ENCODE results near the gene ASPHD1. TPM values are rescaled to one million over a fixed set of nuclear protein-coding genes. Genes with fewer than 3 reads are reported as not detected.
"Not testable (repeated sequence)": the region's sequence is repeated elsewhere in the genome, so short reads cannot be mapped to it uniquely, and the experiment has no call there.

The ASPHD1 gene
- total RNA-seq, 2 experiments from 2014 or later, result 2.0 to 2.1 TPM

DNA sequence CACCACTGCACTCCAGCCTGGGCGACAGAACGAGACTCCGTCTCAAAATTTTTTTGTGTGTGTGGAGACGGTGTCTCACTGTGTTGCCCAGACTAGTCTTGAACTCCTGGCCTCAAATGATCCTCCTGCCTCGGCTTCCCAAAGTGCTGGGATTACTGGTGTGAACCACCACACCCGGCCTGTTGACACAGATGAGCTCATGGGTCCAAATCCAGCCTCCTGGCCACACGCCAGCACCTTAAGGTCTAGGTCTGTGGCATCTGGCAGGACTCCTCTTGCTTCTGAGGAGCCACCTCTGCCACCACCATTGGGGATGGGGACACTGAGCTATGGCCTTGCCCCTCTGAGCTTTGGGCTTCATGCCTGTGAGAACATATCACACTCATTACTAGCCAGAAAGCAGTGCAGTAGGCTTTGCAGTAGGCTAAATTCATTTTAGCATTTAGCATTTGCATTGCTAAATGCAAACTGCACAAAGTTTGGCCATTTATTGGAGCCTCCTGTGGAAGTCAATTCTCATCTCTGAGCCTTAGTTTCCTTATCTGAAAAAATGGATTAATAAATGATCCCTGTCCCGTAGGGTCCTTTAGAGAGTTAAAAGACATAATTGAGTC, 31.8 kb upstream of the ASPHD1 start:
- POLR2A ChIA-PET, result interaction anchor here (1.0 kb wide), 1 partner anchor 13 kb away, joined by 3 read pairs; no protein-coding TSS in a partner anchor
- no peak overlapping the region for H3K4me3 Mint-ChIP-seq
- CTCF ChIA-PET, result interaction anchor here (0.6 to 2.3 kb wide), 3 partner anchors 20 to 225 kb away, joined by 3 to 7 read pairs (median 5); no protein-coding TSS in a partner anchor

DNA sequence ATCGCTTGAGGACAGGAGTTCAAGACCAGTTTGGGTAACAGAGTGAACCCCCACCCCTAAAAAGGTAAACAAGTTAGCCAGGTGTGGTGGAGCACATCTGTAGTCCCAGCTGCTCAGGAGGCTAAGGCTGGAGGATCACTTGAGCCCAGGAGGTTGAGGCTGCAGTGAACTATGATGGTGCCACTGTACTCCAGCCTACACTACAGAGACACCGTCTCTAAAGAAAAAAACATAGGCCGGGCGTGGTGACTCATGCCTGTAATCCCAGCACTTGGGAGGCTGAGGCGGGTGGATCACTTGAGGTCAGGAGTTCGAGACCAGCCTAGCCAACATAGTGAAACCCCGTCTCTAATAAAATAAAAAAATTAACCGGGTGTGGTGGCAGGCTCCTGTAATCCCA, 31.2 kb upstream of the ASPHD1 start:
- H3K9me3 Mint-ChIP-seq; H3K36me3 Mint-ChIP-seq (ENCODE audit: low read depth); H3K4me1 Mint-ChIP-seq (ENCODE audit: low read depth); H3K27me3 Mint-ChIP-seq; H3K4me3 Mint-ChIP-seq; H3K27ac Mint-ChIP-seq; intact Hi-C loops (cut with micrococcal nuclease); ATAC-seq; DNase-seq: not testable (repeated sequence)
- POLR2A ChIA-PET, result interaction anchor here (1.0 to 1.3 kb wide), 2 partner anchors 10 to 14 kb away, joined by 3 read pairs; no protein-coding TSS in a partner anchor
- CTCF ChIA-PET, result interaction anchor here (0.6 to 1.1 kb wide), 2 partner anchors 21 to 226 kb away, joined by 3 to 5 read pairs; no protein-coding TSS in a partner anchor

More for the DNA sequence above, 31.8 kb upstream of the ASPHD1 start:
- TF ChIP-seq, protein P1, sequence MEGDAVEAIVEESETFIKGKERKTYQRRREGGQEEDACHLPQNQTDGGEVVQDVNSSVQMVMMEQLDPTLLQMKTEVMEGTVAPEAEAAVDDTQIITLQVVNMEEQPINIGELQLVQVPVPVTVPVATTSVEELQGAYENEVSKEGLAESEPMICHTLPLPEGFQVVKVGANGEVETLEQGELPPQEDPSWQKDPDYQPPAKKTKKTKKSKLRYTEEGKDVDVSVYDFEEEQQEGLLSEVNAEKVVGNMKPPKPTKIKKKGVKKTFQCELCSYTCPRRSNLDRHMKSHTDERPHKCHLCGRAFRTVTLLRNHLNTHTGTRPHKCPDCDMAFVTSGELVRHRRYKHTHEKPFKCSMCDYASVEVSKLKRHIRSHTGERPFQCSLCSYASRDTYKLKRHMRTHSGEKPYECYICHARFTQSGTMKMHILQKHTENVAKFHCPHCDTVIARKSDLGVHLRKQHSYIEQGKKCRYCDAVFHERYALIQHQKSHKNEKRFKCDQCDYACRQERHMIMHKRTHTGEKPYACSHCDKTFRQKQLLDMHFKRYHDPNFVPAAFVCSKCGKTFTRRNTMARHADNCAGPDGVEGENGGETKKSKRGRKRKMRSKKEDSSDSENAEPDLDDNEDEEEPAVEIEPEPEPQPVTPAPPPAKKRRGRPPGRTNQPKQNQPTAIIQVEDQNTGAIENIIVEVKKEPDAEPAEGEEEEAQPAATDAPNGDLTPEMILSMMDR (IDR thresholded peaks at IDR 0.05), result no peak
- no peaks in the 10 kb centered on the region for H3K27me3 Mint-ChIP-seq
- H3K9me3 Mint-ChIP-seq, result no peaks in the 10 kb centered on the region
- H3K4me1 Mint-ChIP-seq (ENCODE audit: low read depth), result peaks cover under 1% of the 10 kb centered on the region
- intact Hi-C loops (cut with micrococcal nuclease), result no loop called here
- no peak for DNase-seq
- H3K27ac Mint-ChIP-seq, result no peak overlapping the region
- no peak for ATAC-seq
- no peaks in the 10 kb centered on the region for H3K36me3 Mint-ChIP-seq (ENCODE audit: low read depth)

DNA sequence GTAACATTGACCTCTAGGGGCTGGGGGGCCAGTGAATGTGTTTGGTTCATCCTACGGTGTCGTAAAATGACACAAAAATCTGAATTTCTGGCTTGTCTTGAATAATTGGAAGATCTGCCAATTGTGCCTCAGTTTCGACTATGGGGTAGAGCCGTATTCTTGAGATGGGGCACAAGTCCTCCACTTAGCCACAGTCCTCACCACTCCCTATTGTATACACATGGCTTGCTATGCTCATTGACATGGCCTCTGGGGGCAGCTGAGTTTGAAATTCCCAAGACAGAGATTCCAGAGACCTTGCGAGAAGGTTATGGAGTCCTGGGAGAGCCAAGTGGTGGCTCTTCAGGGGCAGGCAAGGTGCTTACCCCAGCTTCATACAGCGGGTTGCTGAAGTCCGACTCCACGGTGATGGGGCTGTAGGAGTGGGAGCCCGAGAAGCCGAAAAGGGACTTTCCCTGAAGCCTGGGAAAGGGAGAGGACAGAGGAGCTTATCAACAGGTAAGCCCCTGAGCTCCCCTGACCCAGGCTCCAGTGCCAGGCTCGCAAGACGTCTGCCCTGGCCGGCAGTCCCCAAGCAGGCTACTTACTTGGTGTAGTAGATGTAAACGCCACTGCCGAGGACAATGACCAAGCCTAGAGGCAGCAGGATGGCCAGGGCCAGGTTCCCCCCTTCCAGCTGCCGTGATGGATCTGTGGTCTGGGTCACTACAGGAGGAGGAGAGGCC, 28.3 kb upstream of the ASPHD1 start:
- intact Hi-C loops (cut with micrococcal nuclease), result no loop called here
- CTCF ChIA-PET, result interaction anchor here (1.4 kb wide), 1 partner anchor 24 kb away, joined by 3 read pairs; no protein-coding TSS in a partner anchor
- DNase-seq, result no peak
- Mint-ChIP-seq H3K4me3 (no peak overlapping the region), H3K27me3 (peaks cover 9% of the 10 kb centered on the region), H3K36me3 (ENCODE audit: low read depth) (no peaks in the 10 kb centered on the region), H3K4me1 (ENCODE audit: low read depth) (peaks cover 8% of the 10 kb centered on the region), H3K27ac (no peak overlapping the region), H3K9me3 (no peaks in the 10 kb centered on the region)
- TF ChIP-seq, protein P1 (IDR thresholded peaks at IDR 0.05), result no peak
- POLR2A ChIA-PET, result interaction anchor here (1.5 kb wide), 1 partner anchor 32 kb away, joined by 3 read pairs; no protein-coding TSS in a partner anchor
- ATAC-seq, result no peak

DNA sequence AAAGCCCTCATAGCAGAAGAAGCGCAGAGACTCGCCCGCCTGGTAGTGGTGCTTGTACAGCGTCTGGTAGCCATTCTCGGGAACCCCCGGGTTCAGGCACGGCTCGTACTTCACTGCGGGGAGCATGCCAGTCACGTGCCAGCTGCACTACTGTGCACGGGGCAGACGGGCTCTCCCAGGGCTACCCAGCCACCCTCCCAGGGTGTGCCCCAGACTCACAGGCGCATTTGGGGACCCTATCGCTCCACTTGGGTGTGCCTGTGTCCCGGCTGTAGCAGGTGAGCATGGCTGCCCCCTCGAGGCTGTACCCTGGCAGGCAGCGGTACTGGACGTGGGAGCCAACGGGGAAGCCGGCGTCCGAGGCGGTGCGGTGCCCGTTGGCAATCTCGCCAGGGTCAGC, 27.0 kb upstream of the ASPHD1 start:
- no peak for ATAC-seq
- POLR2A ChIA-PET, result interaction anchor here (0.5 kb wide), 1 partner anchor 17 kb away, joined by 3 read pairs; no protein-coding TSS in a partner anchor
- H3K36me3 Mint-ChIP-seq (ENCODE audit: low read depth), result no peaks in the 10 kb centered on the region

DNA sequence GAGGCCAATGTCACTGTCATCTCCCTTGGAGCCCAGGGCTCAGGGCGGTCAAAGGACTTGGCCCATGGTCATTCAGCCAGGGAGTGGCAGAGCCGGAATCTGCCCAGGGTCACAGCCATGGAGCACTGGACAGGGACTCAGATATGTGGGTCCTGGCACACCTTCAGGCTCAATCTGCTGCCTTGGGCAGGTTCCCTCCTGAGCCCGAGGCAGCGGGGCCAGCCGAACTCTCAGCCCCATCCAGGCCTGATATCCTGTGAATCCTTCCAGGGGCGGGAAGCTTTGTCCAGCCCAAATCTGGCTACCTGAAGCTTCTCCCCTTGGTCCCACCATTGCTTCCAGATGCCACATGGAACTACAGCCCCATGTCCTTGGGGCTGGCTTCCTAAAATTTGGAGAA, 25.1 kb upstream of the ASPHD1 start:
- ChIA-PET POLR2A (interaction anchor here (0.8 kb wide), 2 partner anchors 51 to 87 kb away, joined by 3 read pairs; partner anchors contain the start of gene KCTD13), CTCF (interaction anchor here (0.8 kb wide), 1 partner anchor 9 kb away, joined by 4 read pairs; no protein-coding TSS in a partner anchor)
- Mint-ChIP-seq H3K27ac (no peak overlapping the region), H3K9me3 (no peaks in the 10 kb centered on the region), H3K27me3 (peaks cover 28% of the 10 kb centered on the region), H3K36me3 (ENCODE audit: low read depth) (no peaks in the 10 kb centered on the region), H3K4me3 (no peak overlapping the region), H3K4me1 (ENCODE audit: low read depth) (peaks cover 16% of the 10 kb centered on the region)
- DNase-seq, result no peak
- no peak for ATAC-seq
- intact Hi-C loops (cut with micrococcal nuclease), result no loop called here
- TF ChIP-seq, protein P1 (IDR thresholded peaks at IDR 0.05), result no peak

More for the DNA sequence above, 27.0 kb upstream of the ASPHD1 start:
- Mint-ChIP-seq H3K27me3 (peaks cover 21% of the 10 kb centered on the region), H3K4me1 (ENCODE audit: low read depth) (peaks cover 16% of the 10 kb centered on the region), H3K27ac (no peak overlapping the region), H3K9me3 (no peaks in the 10 kb centered on the region), H3K4me3 (no peak overlapping the region)
- CTCF ChIA-PET, result no interaction called here
- TF ChIP-seq, protein P1 (IDR thresholded peaks at IDR 0.05), result no peak
- intact Hi-C loops (cut with micrococcal nuclease), result no loop called here
- no peak for DNase-seq
